Measurements from ENCODE around the gene ATAT1. TPM values are rescaled to one million over a fixed set of nuclear protein-coding genes. Genes with fewer than 3 reads are reported as not detected.

The ATAT1 gene
- total RNA-seq, 1 experiment from 2014 or later, result 29.4 TPM

DNA sequence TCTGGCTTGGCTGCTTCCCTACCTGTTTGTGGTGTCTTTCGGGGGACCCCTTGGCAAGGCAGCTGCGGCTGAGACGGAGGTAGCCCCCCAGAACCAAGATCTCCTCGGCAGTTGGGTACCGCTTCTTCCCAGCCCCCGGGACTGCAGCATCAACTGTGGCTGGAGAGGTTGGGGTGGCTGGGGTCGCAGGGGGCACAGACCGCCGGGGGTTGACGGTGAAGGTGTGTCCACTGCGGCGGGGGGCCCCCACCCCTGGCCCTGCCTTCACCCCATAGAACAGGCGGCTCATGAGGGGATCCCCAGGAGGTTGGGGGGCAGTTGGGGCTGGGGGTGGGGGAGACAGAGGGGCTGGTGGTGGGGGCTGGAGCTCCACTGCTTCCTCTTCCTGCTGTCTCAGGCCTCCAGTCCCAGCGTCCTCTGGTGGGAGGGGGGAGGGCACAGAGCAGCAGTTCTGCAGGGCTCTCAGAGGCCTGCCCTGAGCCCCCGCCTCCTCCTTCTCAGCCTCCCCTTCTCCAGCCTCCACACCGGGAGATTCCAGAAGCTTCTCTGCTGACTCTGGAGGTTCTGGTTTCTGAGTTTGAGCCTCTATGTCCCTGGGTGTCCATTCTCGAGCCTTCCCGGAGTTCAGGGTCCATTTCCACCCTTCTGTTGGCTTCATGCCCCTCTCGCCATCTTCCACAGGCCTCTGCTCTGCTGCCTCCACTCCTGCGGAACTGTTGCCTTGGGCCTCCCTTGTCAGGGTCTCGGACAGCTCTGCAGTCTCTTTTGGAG, 57.9 kb downstream of the ATAT1 start:
- DNase-seq, result no peak
- intact Hi-C loops (cut with micrococcal nuclease; ENCODE audit: unreplicated experiment), result no loop called here
- no TSS peak for BruUV-seq (replicated peaks)
- Histone ChIP-seq H3K4me1 (replicated peaks; ENCODE audit: insufficient read depth) (peaks cover 57% of the 10 kb centered on the region), H3K4me2 (peak overlapping the region; percentile 93), H4K20me1 (ENCODE audit: insufficient read depth) (no peaks in the 10 kb centered on the region), H3K27ac (peak overlapping the region; percentile 84), H3K9me2 (ENCODE audit: insufficient read depth) (no peaks in the 10 kb centered on the region), H3K27me3 (ENCODE audit: insufficient read depth, low read depth) (no peaks in the 10 kb centered on the region), H3K4me3 (peak overlapping the region; percentile 98), H3K36me3 (ENCODE audit: low read depth) (no peaks in the 10 kb centered on the region), H3K9me3 (ENCODE audit: insufficient read depth, low read depth) (no peaks in the 10 kb centered on the region), H3F3A (ENCODE audit: insufficient read depth, low read depth) (peaks cover 53% of the 10 kb centered on the region), H3K79me2 (ENCODE audit: low read depth) (peaks cover 72% of the 10 kb centered on the region), H2AFZ (no peak overlapping the region)
- ChIA-PET CTCF (no interaction called here), POLR2A (ENCODE audit: unreplicated experiment) (interaction anchor here (0.6 to 0.7 kb wide), 2 partner anchors 33 to 38 kb away, joined by 4 to 6 read pairs; no protein-coding TSS in a partner anchor)
- TF ChIP-seq EZH2 (IDR thresholded peaks at IDR 0.05; ENCODE audit: low read depth) (no peak), CTCF (conservative IDR thresholded peaks at IDR 0.05) (no peak)

DNA sequence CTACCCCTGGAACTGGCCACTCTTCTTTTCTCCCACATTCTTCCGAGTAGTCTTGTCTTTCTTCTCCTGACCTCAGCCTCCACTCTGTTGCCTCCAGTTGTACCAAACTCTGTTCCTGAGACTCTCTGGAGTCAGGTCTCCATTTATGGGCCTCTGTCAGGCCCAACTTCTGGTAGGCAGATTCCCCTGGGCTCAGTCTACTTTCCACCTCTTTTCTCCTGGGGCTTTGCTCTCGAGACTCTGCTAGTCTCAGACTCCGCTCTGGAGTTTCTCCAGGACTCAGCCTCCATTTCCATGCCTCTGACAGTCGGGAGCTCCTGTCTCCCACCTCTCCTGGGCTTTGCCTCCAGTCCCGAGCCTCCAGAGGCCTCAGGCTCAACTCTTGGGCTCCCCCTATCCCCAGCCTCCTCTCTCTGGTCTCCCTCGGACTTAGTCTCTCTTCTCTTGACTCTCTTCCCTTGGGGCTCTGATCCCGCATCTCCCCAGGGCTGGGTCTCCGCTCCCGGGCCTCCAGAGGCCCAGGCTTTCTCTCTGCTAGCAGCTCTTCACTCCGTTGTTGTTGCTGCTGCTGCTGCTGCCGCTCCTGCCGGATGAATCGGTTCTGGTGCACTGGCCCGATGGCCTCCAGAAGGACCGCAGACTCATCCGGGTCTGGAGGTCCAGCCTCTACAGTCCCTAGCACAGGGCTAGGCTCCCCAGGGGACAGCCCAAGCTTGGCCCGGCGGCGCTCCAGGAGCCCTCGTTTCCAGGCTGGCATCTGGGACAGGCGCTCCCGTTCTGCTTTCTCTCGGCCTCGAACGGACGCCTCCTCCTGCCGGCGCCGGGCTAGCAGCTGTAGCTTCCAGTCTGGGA, 58.7 kb downstream of the ATAT1 start:
- peak overlapping the region; percentile 98 for H3K4me3 ChIP-seq
- H3K4me2 ChIP-seq, result peak overlapping the region; percentile 93
- H2AFZ ChIP-seq, result no peak overlapping the region
- H3K4me1 ChIP-seq (replicated peaks; ENCODE audit: insufficient read depth), result peaks cover 62% of the 10 kb centered on the region
- H3K9me3 ChIP-seq (ENCODE audit: insufficient read depth, low read depth), result no peaks in the 10 kb centered on the region
- no peaks in the 10 kb centered on the region for H4K20me1 ChIP-seq (ENCODE audit: insufficient read depth)
- BruUV-seq (replicated peaks), result TSS peak; percentile 40
- POLR2A ChIA-PET (ENCODE audit: unreplicated experiment), result no interaction called here
- H3K79me2 ChIP-seq (ENCODE audit: low read depth), result peaks cover 63% of the 10 kb centered on the region
- H3K9me2 ChIP-seq (ENCODE audit: insufficient read depth), result no peaks in the 10 kb centered on the region
- H3K27me3 ChIP-seq (ENCODE audit: insufficient read depth, low read depth), result no peaks in the 10 kb centered on the region
- no peak for DNase-seq
- intact Hi-C loops (cut with micrococcal nuclease; ENCODE audit: unreplicated experiment), result loop anchor here (2.0 kb wide), 2 partner anchors 69 to 133 kb away; partner anchors contain the start of genes MRPS18B and PPP1R10
- H3K36me3 ChIP-seq (ENCODE audit: low read depth), result no peaks in the 10 kb centered on the region
- TF ChIP-seq CTCF (conservative IDR thresholded peaks at IDR 0.05) (no peak), EZH2 (IDR thresholded peaks at IDR 0.05; ENCODE audit: low read depth) (no peak)
- CTCF ChIA-PET, result interaction anchor here (0.7 kb wide), 2 partner anchors 35 to 327 kb away, joined by 3 to 5 read pairs; no protein-coding TSS in a partner anchor
- peak overlapping the region; percentile 43 for H3K27ac ChIP-seq
- peaks cover 47% of the 10 kb centered on the region for H3F3A ChIP-seq (ENCODE audit: insufficient read depth, low read depth)
